Muscle layer of colon (tissue), 2 donors: Measurements from ENCODE around the gene CTNNA3.
"Not testable (repeated sequence)": the region's sequence is repeated elsewhere in the genome, so short reads cannot be mapped to it uniquely, and the experiment has no call there.

ENCODE experiments used
- H3K27ac ChIP-seq: one replicate; pipeline ENCODE4 v1.7.0; 2013; ENCODE audit warnings: low read depth, mild to moderate bottlenecking, low read length, moderate library complexity
- H3K27me3 ChIP-seq, 2 donors: one replicate each; pipeline ENCODE4 v1.7.0; 2013; ENCODE audit warnings: low read length in 2 of 2, mild to moderate bottlenecking in 2 of 2; ENCODE audit not compliant: insufficient read depth in 2 of 2, control insufficient read depth in 1 of 2
- H3K36me3 ChIP-seq: one replicate; pipeline ENCODE4 v1.7.0; 2013; ENCODE audit warnings: mild to moderate bottlenecking, low read length; ENCODE audit not compliant: insufficient read depth
- H3K4me1 ChIP-seq: one replicate; pipeline ENCODE4 v1.7.0; 2013; ENCODE audit warnings: mild to moderate bottlenecking, low read length; ENCODE audit not compliant: insufficient read depth
- H3K4me3 ChIP-seq, 2 donors: one replicate each; pipeline ENCODE4 v1.7.0; 2013; ENCODE audit warnings: low read length in 2 of 2, low read depth in 1 of 2, mild to moderate bottlenecking in 1 of 2, moderate library complexity in 1 of 2
- H3K9ac ChIP-seq: one replicate; pipeline ENCODE4 v1.7.0; 2013; ENCODE audit warnings: low read length
- H3K9me3 ChIP-seq: one replicate; pipeline ENCODE4 v1.7.0; 2013; ENCODE audit warnings: mild to moderate bottlenecking, low read length
- donor health status: abdominal sarcoma.
- donor health status: Adenocarcinoma of cecum.

Gene CTNNA3

DNA sequence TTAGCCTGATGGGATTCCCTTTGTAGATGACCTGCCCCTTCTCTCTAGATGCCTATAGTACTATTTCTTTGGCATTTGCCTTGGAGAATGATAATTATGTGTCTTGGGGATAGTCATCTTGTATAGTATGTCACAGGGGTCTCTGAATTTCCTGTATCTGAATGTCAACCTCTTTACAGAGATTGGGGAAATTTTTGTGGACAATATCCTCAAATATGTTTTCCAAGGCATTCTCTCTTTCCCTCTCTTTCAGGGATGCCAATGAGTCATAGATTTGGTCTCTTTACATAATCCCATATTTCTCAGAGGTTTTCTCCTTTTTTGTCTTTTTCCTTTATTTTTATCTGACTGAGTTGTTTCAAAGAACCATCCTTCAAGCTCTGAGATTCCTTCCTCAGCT, 99.4 kb downstream of the CTNNA3 start:
- no peaks in the 10 kb centered on the region for H3K9me3 ChIP-seq
- no peaks in the 10 kb centered on the region for H3K36me3 ChIP-seq
- no peaks in the 10 kb centered on the region for H3K27me3 ChIP-seq
- no peak overlapping the region for H3K4me3 ChIP-seq
- no peak overlapping the region for H3K9ac ChIP-seq
- H3K4me1 ChIP-seq: no peaks in the 10 kb centered on the region
- no peak overlapping the region for H3K27ac ChIP-seq

DNA sequence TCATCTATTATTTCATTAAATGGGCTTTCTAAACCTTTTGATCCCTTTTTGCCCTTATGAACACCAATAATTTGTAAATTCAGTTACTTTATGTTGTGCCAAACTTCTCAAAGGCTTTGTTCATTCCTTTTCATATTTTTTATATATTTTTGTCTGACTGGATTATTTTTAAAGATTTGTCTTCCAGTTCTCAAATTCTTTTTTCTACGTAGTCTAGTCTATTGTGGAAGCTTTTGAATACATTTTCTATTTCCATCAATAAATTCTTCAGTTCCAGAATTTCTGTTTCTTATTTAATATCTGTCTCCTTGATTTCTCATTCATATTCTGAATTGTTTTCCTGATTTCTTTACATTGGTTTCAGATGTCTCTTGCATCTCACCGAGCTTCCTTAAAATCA, 108.2 kb downstream of the CTNNA3 start:
- H3K9me3 ChIP-seq: no peaks in the 10 kb centered on the region
- H3K9ac ChIP-seq: no peak overlapping the region
- H3K36me3 ChIP-seq: no peaks in the 10 kb centered on the region
- H3K27me3 ChIP-seq: no peaks in the 10 kb centered on the region
- H3K4me1 ChIP-seq: no peaks in the 10 kb centered on the region
- H3K4me3 ChIP-seq: no peak overlapping the region
- no peak overlapping the region for H3K27ac ChIP-seq

DNA sequence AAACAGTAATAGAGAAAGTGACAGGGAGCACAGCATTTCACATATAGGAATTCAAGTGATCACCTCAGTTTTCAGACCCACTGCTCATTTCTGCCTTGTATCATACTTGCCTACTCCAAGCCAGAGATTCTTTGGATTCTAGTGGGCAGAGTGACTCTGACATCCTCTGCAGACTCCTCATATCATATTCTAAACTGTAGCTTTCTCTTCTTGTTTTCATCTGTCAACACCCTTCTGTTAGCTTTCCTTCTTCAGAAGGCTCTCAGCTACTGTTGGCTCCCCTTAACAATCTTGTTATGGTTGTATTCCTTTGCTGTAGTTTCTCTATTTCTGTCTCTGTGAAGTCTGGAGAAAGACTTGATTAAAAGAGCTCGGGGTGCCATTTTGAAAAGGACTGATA, 120.5 kb downstream of the CTNNA3 start:
- H3K27me3 ChIP-seq: no peaks in the 10 kb centered on the region
- no peaks in the 10 kb centered on the region for H3K36me3 ChIP-seq
- no peak overlapping the region for H3K27ac ChIP-seq
- no peak overlapping the region for H3K4me3 ChIP-seq
- H3K4me1 ChIP-seq: no peaks in the 10 kb centered on the region
- no peak overlapping the region for H3K9ac ChIP-seq
- H3K9me3 ChIP-seq: no peaks in the 10 kb centered on the region

DNA sequence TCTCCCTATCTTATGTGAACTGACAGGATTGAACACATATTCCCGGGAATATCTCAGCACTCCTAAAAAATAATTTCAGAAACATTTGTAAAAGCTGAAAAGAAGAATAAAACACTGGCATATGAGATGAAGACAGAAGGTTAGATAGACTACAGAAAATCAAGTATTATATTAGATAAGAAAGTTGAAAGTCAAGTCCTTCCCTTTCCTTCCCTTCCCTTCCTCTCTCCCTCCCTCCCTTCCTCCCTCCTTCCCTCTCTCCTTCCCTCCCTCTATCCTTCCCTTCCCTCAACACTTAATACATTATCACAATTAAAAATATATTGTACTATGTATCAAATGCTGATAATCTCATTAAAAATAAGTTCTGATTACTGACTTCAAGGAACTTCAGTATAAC, 122.5 kb downstream of the CTNNA3 start:
- H3K4me3 ChIP-seq: no peak overlapping the region
- H3K9ac ChIP-seq: no peak overlapping the region
- H3K9me3 ChIP-seq: no peaks in the 10 kb centered on the region
- no peak overlapping the region for H3K27ac ChIP-seq
- no peaks in the 10 kb centered on the region for H3K4me1 ChIP-seq
- H3K36me3 ChIP-seq: no peaks in the 10 kb centered on the region
- H3K27me3 ChIP-seq: no peaks in the 10 kb centered on the region

DNA sequence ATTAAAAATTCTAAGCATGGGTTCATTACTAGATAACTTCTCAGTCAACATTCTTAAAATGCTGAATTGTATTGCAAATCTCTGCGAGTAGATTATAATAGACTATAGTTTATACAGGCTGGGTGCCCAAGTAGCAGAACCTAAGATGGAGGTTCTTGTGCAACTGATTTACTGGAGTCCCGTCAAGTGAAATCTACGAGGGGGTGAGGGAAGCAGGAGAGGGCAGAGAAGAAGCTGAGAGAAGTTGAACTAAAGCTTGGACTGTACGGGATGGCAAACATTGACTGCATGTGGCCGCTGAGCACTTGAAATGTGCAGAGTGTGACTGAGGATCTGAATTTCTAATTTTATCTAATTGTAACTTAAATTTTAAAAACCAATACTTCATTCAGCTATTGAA, 124.5 kb downstream of the CTNNA3 start:
- no peaks in the 10 kb centered on the region for H3K9me3 ChIP-seq
- no peak overlapping the region for H3K4me3 ChIP-seq
- no peak overlapping the region for H3K9ac ChIP-seq
- H3K27me3 ChIP-seq: no peaks in the 10 kb centered on the region
- no peak overlapping the region for H3K27ac ChIP-seq
- no peaks in the 10 kb centered on the region for H3K36me3 ChIP-seq
- no peaks in the 10 kb centered on the region for H3K4me1 ChIP-seq

DNA sequence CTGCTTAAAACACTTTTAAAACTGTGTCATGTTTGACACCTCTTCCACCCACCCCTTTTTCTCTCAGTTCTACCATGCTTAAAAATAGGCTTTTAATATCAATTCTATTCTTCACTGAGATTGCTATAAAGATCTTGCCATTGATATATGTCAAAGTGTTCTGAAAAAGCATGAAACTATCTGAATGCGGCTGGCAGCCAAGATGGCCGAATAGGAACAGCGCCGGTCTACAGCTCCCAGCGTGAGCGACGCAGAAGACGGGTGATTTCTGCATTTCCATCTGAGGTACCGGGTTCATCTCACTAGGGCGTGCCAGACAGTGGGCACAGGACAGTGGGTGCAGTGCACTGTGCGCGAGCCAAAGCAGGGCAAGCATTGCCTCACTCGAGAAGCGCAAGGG, 137.7 kb downstream of the CTNNA3 start:
- H3K36me3 ChIP-seq, H3K27ac ChIP-seq, H3K4me1 ChIP-seq, H3K9me3 ChIP-seq, H3K4me3 ChIP-seq, H3K27me3 ChIP-seq, H3K9ac ChIP-seq: not testable (repeated sequence)

DNA sequence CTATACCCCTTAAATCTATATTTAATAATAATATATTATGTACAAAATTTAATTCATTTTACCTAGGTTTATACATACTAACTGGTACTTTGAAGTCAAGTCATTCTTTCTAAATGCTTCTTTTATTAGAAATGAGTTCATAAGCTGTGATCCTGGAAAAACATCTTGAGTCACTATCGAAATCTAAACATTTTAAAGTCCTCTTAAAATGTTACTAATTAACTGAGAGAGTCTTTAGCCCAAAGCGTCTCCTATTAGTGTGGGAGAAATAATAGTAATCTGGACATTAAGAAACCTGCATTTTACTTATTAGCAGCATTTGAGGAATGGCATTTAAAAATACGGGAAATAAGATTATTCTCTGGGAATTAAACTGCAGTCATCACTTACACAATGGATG, 142.7 kb downstream of the CTNNA3 start:
- no peaks in the 10 kb centered on the region for H3K9me3 ChIP-seq
- H3K4me1 ChIP-seq: no peaks in the 10 kb centered on the region
- no peak overlapping the region for H3K9ac ChIP-seq
- no peaks in the 10 kb centered on the region for H3K27me3 ChIP-seq
- H3K27ac ChIP-seq: no peak overlapping the region
- no peaks in the 10 kb centered on the region for H3K36me3 ChIP-seq
- no peak overlapping the region for H3K4me3 ChIP-seq

DNA sequence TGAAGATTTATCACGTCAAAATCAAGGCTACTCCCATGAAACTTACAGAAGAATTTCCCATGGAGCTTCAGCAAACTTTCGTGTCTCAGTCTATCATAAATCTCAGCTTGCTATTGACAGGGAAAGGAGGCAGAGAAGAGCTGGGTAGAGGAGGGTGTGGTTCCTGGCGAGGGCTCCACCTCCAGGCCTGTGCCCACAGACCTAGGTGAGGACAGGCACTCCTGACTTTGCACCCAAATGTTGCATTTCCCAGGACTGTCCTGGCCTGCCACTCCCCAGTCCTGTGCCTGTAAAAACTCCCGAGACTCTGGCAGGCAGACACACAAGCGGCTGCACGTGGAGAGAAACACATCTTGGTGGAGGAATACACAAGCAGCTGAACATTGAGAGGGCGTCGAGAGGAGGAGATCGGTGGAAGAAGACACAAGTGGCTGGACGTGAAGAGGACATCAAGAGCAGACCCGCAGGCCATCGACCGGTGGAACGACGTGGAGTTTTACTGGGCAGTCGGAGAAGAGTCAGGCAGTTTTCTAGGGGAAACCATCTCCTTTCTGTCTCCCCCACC, 145.1 kb downstream of the CTNNA3 start:
- H3K36me3 ChIP-seq: no peaks in the 10 kb centered on the region
- no peak overlapping the region for H3K9ac ChIP-seq
- H3K4me3 ChIP-seq: no peak overlapping the region
- H3K4me1 ChIP-seq: no peaks in the 10 kb centered on the region
- H3K27ac ChIP-seq: no peak overlapping the region
- H3K9me3 ChIP-seq: no peaks in the 10 kb centered on the region
- no peaks in the 10 kb centered on the region for H3K27me3 ChIP-seq

DNA sequence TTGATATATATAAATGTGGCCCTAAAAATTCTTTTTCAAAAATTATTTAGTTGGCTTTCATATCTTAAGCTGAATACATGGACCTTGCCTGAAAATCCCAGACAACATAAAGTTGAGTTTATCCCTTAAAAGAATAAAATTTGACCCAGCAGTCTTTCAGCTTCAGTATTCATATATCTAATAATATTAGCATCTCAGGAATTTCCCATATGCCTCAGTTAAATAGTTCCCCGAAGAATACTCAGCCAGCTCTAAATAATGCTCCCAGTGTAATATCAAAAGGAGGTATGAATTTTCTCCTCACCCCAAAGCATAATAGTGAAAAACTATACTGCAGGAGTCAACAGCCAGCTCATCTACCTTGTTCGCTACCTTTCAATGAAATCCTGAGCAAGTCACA, 145.9 kb downstream of the CTNNA3 start:
- no peak overlapping the region for H3K4me3 ChIP-seq
- H3K27ac ChIP-seq: no peak overlapping the region
- H3K27me3 ChIP-seq: no peaks in the 10 kb centered on the region
- H3K9me3 ChIP-seq: no peaks in the 10 kb centered on the region
- no peaks in the 10 kb centered on the region for H3K4me1 ChIP-seq
- no peaks in the 10 kb centered on the region for H3K36me3 ChIP-seq
- no peak overlapping the region for H3K9ac ChIP-seq

DNA sequence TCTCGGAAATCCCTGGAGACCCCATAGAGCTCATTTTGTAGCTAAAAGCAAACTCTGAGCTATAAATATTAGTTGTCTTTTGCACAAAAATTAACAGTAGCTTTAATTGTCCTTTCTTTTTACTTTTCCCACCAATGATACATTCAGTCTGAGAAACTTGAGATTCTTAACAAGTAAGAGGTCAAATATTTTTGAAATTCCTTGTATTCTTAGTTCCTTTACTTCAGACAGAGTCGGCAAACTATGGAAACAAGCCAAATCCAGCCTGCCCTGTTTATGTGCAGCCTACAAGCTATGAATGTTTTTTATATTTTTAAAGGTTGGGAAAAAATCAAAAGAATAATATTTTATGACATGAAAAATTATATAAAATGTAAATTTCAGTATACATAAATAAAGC, 146.6 kb downstream of the CTNNA3 start:
- no peak overlapping the region for H3K9ac ChIP-seq
- no peaks in the 10 kb centered on the region for H3K4me1 ChIP-seq
- no peak overlapping the region for H3K4me3 ChIP-seq
- H3K27me3 ChIP-seq: no peaks in the 10 kb centered on the region
- no peak overlapping the region for H3K27ac ChIP-seq
- no peaks in the 10 kb centered on the region for H3K36me3 ChIP-seq
- no peaks in the 10 kb centered on the region for H3K9me3 ChIP-seq

DNA sequence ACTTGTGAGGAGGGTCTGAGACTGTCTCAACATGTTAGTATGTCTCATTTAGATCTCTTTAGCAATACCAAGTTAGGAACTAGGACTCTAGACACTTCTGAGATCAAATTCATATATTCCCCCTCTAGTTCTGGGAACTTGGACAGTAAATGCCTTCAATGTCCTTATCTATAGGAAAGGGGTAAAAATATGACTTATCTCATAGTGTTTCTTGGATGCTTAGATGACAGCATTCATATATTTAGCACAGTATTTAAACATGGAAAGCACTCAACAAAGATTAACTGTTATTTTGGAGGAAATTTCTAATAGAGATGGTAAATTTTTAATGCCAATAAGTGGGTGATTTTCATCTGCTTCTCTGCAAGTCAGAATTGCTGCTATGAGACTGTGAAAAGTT, 154.6 kb downstream of the CTNNA3 start:
- Histone ChIP-seq H3K9me3 (no peaks in the 10 kb centered on the region), H3K4me3 (no peak overlapping the region), H3K9ac (no peak overlapping the region), H3K36me3 (no peaks in the 10 kb centered on the region), H3K4me1 (no peaks in the 10 kb centered on the region), H3K27ac (no peak overlapping the region), H3K27me3 (no peaks in the 10 kb centered on the region)

DNA sequence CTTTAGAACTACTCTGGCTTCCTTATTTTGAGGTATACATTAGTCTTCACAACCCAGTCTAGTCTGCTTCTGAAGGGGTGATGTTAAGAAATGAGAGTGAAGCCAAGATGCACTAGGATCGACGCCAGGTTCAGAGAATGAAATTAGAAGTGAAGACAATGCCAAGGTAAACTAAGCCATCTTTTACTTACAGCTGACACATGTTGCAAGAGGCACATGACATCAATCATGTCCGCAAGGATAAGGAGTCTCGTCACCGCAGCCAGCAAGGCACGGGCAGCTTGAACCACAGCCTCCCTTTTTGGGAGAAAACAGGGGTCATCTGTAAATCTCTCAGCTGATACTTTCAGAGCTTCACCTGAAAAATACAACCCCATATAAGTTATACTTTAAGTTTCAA, 156.7 kb downstream of the CTNNA3 start:
- Histone ChIP-seq H3K27ac (no peak overlapping the region), H3K36me3 (no peaks in the 10 kb centered on the region), H3K27me3 (no peaks in the 10 kb centered on the region), H3K4me3 (no peak overlapping the region), H3K4me1 (no peaks in the 10 kb centered on the region), H3K9ac (no peak overlapping the region), H3K9me3 (no peaks in the 10 kb centered on the region)
